Measurements from ENCODE around the gene IFIT1B.
"Not testable (repeated sequence)": the region's sequence is repeated elsewhere in the genome, so short reads cannot be mapped to it uniquely, and the experiment has no call there.

Gene IFIT1B

DNA sequence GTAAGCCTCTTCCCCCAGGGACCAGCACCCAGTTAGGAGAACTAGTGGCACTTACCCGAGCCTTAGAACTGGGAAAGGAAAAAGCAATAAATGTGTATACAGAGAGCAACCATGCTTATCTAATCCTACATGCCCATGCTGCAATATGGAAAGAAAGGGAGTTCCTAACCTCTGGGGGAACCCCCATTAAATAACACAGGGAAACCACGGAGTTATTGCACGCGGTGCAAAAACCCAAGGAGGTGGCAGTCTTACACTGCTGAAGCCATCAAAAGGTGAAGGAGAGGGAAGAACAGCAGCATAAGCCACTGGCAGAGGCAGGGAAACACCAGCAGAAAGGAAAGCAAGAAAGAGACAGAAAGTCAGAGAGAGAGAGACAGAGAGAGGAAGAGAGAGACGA lies 32.7 kb downstream of the IFIT1B start:
- not testable (repeated sequence) for H3K9me3 Mint-ChIP-seq (ENCODE audit: low read depth); H3K27me3 Mint-ChIP-seq; H3K27ac Mint-ChIP-seq; H3K4me3 Mint-ChIP-seq
- peaks cover 25% of the 10 kb centered on the region for H3K4me1 Mint-ChIP-seq (ENCODE audit: low read depth)
- H3K36me3 Mint-ChIP-seq: peaks cover 14% of the 10 kb centered on the region

DNA sequence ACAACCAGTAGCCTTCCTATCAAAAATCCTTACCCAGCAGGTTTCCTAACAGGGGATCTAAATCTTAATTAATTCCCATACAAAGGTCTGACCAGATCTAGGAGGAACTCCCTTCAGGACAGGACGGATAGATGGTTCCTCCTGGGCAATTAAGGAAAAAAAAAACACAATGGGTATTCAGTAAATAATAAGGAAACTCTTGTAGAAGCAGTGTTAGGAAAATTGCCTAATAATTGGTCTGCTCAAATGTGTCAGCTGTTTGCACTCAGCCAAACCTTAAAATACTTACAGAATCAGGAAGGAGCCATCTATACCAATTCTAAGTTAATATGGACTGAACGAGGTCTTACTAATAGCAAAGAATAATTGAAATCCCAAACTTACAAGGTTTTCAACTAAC lies 33.3 kb downstream of the IFIT1B start:
- Mint-ChIP-seq H3K4me1 (ENCODE audit: low read depth) (peaks cover 31% of the 10 kb centered on the region), H3K36me3 (peaks cover 10% of the 10 kb centered on the region)
- H3K27ac Mint-ChIP-seq; H3K27me3 Mint-ChIP-seq; H3K9me3 Mint-ChIP-seq (ENCODE audit: low read depth); H3K4me3 Mint-ChIP-seq: not testable (repeated sequence)

DNA sequence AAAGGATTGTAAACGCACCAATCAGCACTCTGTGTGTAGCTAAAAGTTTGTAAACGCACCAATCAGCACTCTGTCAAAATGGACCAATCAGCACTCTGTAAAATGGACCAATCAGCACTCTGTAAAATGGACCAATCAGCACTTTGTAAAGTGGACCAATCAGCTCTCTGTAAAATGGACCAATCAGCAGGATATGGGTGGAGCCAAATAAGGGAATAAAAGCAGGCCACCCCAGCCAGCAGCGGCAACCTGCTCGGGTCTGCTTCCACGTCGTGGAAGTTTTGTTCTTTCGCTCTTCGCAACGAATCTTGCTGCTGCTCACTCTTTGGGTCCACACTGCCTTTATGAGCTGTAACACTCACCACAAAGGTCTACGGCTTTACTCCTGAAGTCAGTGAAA lies 34.4 kb downstream of the IFIT1B start:
- H3K27me3 Mint-ChIP-seq; H3K36me3 Mint-ChIP-seq; H3K9me3 Mint-ChIP-seq (ENCODE audit: low read depth): not testable (repeated sequence)
- peaks cover 39% of the 10 kb centered on the region for H3K4me1 Mint-ChIP-seq (ENCODE audit: low read depth)
- peak overlapping the region; percentile 88 for H3K27ac Mint-ChIP-seq
- peak overlapping the region; percentile 78 for H3K4me3 Mint-ChIP-seq

DNA sequence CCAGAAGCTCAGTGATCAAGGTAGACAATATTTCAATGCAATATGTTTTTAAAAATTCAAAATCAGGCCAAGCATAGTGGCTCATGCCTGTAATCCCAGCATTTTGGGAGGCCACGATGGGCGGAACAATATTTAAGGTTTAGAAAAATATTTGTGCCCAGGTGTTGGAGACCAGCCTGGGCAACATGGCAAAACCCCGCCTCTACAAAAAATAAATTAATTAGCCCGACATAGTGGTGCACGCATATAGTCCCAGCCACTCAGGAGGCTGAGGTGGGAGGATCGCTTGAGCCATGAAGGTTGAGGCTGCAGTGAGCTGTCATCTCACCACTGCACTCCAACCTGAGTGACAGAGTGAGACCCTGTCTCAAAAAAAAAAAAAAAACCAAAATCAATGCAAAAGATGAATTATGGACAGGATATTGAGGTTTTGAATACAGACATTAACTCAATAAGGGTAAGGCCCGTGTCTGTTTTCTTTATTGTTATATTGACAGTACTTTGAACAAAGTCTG lies 35.6 kb downstream of the IFIT1B start:
- H3K27me3 Mint-ChIP-seq: no peaks in the 10 kb centered on the region
- H3K9me3 Mint-ChIP-seq (ENCODE audit: low read depth): no peaks in the 10 kb centered on the region
- peak overlapping the region; percentile 95 for H3K27ac Mint-ChIP-seq
- peak overlapping the region; percentile 92 for H3K4me3 Mint-ChIP-seq
- H3K36me3 Mint-ChIP-seq: peaks cover 8% of the 10 kb centered on the region
- H3K4me1 Mint-ChIP-seq (ENCODE audit: low read depth): peaks cover 50% of the 10 kb centered on the region

DNA sequence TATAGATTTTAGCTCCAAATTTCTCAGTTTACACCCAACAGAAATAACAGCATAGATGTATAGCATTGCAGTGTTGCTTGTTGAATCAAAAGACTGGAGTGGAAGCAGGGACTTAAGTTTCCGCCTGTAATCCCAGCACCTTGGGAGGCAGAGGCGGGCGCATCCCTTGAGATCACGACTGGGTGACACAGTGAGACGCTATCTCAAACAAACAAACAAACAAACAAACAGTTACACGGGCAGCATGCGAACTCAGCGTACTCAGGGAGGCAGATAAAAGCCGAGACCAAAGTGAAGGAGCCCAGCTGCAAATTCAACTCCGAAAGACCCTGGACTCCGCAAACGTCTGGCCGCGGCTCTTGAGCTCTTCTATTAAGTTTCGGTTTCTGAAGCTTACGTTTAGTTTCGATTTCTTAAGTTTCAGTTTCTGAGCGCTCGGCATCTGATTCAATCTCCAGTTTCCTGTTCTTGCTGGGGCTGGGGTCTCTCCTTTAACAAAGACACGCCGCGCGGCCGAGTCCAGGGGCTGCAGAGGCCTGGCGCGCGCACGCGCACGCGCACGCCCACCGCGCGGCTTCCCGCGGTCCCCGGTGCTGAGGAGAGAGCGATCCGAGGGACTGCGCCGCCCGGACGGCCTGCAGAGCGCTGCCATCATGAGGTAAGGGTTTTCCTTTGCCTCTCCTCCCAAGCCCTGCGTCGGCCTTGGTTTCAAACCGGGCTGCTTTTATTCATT lies 36.5 kb downstream of the IFIT1B start, which contains the start of gene IFIT5:
Gene IFIT5, plus strand, starts transcription at position 423 of the 733 bp plus-strand sequence. Its CDS starts 231 bp downstream, at position 654.
- peaks cover 8% of the 10 kb centered on the region for H3K36me3 Mint-ChIP-seq
- peak within 1 kb of the TSS; percentile 92 for H3K4me3 Mint-ChIP-seq
- H3K4me1 Mint-ChIP-seq (ENCODE audit: low read depth): peaks cover 56% of the 10 kb centered on the region
- H3K27me3 Mint-ChIP-seq: no peaks in the 10 kb centered on the region
- peak within 1 kb of the TSS; percentile 95 for H3K27ac Mint-ChIP-seq
- no peaks in the 10 kb centered on the region for H3K9me3 Mint-ChIP-seq (ENCODE audit: low read depth)

DNA sequence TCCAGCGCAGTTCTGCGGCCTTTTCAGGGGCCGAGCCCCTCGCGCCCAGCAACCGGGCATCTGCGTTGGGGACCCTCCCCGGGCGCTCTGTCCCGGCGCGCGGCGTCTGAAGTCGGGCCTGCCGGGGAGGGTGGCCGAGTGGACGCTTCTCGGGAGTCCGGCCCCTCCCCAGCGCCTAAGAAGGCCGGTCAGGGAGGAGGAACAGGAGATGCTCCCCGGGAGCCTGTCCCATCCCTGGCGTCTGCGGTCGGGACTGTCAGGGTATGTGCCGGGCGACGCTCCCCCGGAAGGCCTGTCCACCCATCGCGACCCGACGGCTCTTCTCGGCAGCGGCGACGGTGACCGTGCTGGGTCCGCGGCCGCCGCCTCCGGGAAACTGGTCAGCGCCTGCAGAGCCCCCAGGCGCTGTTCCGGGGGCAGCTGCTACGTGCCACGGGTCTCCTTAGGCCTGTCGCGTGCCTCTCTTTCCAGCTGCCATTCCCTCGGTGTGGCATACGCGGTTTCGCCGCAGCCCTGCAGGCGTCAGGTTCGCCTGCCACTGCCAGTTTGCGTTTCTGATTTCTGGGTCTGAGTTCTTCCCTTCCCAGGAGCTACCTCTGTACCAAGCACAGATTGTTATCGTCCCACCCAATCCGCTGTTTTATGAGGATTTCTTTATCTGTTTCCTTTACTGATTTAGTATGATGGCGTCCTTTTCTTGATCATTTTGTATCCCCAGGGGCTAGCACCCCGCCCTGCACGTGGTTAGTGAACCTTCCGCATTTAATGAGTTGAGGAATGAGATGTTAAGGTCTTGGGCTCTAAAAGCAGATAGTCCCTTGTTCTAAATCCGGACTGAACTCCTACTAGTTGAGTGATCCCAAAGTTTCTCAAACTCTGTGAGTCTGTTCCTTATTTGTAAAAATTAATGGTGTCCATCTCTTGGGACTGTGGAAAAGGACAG lies 37.3 kb downstream of the IFIT1B start:
- H3K4me1 Mint-ChIP-seq (ENCODE audit: low read depth): peaks cover 61% of the 10 kb centered on the region

DNA sequence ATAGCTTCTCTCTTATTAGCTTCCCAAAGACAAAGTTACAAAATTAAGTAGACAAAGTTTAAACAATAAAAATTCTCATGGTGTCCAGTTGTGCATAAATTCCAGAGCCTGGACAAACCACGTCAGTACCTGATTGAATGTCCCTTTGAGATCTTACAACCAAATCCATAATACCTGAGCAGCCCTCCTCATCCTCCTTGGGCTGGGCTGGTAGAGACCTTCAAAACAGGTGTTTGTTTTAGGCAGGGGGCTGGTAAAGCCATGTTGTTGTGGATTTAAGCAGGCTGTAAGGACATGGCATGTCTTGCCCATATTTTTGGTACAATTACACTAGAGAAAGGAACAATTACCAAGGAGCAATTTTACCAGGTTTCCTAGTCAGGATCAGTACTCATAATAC lies 38.6 kb downstream of the IFIT1B start:
- Mint-ChIP-seq H3K9me3 (ENCODE audit: low read depth) (no peaks in the 10 kb centered on the region), H3K27ac (peak overlapping the region; percentile 95), H3K4me1 (ENCODE audit: low read depth) (peaks cover 68% of the 10 kb centered on the region), H3K27me3 (no peaks in the 10 kb centered on the region), H3K4me3 (peak overlapping the region; percentile 92), H3K36me3 (peaks cover 8% of the 10 kb centered on the region)

More for the DNA sequence above, 37.3 kb downstream of the IFIT1B start:
- Mint-ChIP-seq H3K36me3 (peaks cover 8% of the 10 kb centered on the region), H3K27ac (peak overlapping the region; percentile 95), H3K4me3 (peak overlapping the region; percentile 92), H3K27me3 (no peaks in the 10 kb centered on the region), H3K9me3 (ENCODE audit: low read depth) (no peaks in the 10 kb centered on the region)

DNA sequence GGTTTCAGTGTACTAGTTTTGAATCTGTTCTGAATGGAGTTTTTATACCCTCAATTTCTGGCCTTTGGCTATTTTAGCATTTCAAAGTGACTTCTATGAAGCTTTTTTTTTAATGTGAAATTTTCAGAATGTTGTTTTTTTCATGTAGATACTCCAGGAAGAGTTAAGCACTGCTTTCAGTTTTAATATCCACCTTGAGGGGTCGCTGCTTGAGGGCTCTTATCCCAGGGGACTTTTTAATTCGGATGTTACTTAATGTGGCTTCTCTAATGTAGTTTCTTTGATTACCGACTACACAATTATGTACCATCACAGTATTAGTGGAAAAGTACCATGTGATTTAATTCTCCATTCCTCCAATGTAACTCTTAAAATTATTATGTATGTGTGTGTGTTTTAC lies 41.7 kb downstream of the IFIT1B start:
- Mint-ChIP-seq H3K4me1 (ENCODE audit: low read depth) (peaks cover 58% of the 10 kb centered on the region), H3K9me3 (ENCODE audit: low read depth) (no peaks in the 10 kb centered on the region), H3K36me3 (peaks cover 4% of the 10 kb centered on the region), H3K27me3 (no peaks in the 10 kb centered on the region), H3K4me3 (peak overlapping the region; percentile 63), H3K27ac (peak overlapping the region; percentile 54)

DNA sequence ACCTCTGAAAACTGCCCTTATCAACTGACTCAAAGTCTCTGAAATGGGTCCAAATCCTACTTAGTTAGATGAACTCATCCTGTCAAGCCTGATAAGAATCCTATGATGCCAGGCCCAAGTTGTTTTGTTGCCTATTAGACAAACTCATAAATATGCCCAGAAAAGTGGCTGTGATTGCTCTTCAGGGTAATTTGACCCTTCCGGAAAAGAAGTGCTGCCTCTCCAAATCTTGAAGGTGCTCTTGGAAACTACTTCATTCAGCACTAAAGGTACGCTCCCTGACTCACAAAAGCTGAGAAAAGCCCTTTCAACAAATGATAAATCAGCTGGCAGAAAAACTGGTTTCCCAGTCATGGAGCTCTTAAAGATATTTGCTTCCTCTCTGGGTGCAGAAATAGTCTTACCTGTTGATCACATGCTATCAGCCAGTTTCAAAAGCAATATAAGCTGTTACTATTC lies 43.2 kb downstream of the IFIT1B start:
- H3K4me3 Mint-ChIP-seq: no peak overlapping the region

DNA sequence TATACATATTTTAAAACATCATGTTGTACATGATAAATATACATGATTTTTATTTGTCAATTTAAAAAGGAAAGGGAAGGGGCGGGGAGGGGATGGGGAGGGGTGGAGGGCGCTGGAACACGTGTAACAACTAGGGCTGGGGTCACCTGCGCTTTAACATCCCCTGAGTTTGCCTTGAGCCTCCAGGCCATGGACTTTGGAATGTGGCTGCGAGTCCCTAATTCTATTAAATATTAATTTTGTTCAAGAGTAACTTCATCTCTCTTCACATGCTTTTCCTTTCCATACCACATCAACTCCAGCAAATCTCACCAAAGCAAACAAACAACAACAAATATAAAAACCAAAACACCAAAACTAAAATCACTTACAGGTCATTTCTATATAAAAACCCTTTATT lies 47.1 kb downstream of the IFIT1B start:
- Mint-ChIP-seq H3K36me3 (no peaks in the 10 kb centered on the region), H3K27me3 (peaks cover 3% of the 10 kb centered on the region), H3K4me1 (ENCODE audit: low read depth) (peaks cover 19% of the 10 kb centered on the region), H3K4me3 (no peak overlapping the region), H3K9me3 (ENCODE audit: low read depth) (no peaks in the 10 kb centered on the region), H3K27ac (no peak overlapping the region)

More for the DNA sequence above, 43.2 kb downstream of the IFIT1B start:
- Mint-ChIP-seq H3K9me3 (ENCODE audit: low read depth) (no peaks in the 10 kb centered on the region), H3K36me3 (peaks cover 4% of the 10 kb centered on the region), H3K27me3 (no peaks in the 10 kb centered on the region), H3K27ac (peak overlapping the region; percentile 18), H3K4me1 (ENCODE audit: low read depth) (peaks cover 49% of the 10 kb centered on the region)

DNA sequence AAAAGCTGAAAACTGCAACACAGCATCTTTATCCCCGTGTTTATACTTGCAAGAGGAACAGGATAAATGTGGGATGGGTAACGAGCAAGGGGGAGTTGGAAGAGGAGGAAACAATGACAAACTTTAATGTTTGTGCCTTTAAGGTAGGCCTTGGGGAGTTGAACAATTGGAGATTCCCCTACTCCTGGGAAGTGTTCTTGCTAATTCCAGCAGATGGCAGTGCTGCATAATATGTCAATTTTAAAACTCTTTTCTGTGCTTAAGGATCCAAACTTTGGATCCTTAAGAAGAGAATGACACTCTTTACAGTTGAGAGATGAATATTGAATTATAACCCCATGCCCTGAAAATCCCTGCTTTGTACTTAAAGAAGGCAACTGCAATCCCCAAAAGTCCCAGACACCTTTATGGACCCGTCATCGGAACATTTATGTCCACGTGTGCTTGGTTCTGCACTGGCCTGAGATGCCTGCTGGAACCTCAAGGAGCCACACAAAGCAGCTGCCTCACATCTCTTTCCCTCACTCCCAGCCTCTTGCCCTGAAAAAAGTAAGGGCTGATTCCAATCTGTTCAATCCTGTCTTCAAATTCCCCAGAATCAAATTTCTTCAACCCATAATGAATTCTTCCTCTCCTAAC lies 48.5 kb downstream of the IFIT1B start:
- H3K27ac Mint-ChIP-seq: no peak overlapping the region
- H3K9me3 Mint-ChIP-seq (ENCODE audit: low read depth): no peaks in the 10 kb centered on the region
- peaks cover 9% of the 10 kb centered on the region for H3K4me1 Mint-ChIP-seq (ENCODE audit: low read depth)
- H3K36me3 Mint-ChIP-seq: no peaks in the 10 kb centered on the region
- peaks cover 4% of the 10 kb centered on the region for H3K27me3 Mint-ChIP-seq
- H3K4me3 Mint-ChIP-seq: no peak overlapping the region

DNA sequence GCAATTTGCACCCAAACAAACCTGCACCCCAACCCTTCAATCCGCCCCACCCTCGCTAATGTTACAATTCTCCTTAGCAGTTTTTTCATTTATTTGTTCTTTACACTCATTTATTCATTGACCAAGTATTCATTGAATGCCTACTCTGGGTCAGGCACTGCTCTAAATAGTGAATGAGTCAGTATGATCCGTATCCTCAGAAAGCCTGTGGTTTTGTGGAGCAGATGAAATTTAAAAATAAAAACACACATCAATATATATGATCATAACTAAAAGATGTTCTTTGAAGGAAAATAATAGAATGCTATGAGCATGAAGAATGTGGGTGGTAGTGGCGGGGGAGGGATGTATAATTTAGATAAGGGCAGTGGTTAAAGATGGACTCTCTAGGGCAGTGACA lies 49.8 kb downstream of the IFIT1B start:
- Mint-ChIP-seq H3K36me3 (no peaks in the 10 kb centered on the region), H3K4me1 (ENCODE audit: low read depth) (peaks cover 2% of the 10 kb centered on the region), H3K27ac (no peak overlapping the region), H3K27me3 (peaks cover 7% of the 10 kb centered on the region), H3K9me3 (ENCODE audit: low read depth) (no peaks in the 10 kb centered on the region), H3K4me3 (no peak overlapping the region)

DNA sequence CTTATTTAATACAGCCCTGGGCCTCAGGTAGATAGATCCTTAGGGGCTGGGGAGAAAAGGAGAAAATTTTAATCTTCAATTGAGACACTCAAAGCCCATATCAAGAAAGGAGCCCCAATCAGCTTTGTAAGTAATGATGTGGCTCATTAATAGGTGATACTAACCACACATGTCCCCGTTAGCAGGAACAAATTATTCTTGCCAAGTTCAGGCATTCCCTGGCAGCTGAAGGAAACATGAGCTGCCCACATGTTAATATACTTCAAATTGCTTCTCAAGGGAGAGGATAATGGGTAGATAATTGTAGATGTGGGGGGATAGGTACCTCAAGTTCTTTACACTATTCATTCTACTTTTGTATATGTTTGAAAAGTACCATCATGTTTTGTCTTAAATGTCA lies 51.0 kb downstream of the IFIT1B start:
- Mint-ChIP-seq H3K4me3 (no peak overlapping the region), H3K36me3 (no peaks in the 10 kb centered on the region), H3K27ac (no peak overlapping the region), H3K27me3 (peaks cover 11% of the 10 kb centered on the region), H3K4me1 (ENCODE audit: low read depth) (no peaks in the 10 kb centered on the region), H3K9me3 (ENCODE audit: low read depth) (no peaks in the 10 kb centered on the region)

DNA sequence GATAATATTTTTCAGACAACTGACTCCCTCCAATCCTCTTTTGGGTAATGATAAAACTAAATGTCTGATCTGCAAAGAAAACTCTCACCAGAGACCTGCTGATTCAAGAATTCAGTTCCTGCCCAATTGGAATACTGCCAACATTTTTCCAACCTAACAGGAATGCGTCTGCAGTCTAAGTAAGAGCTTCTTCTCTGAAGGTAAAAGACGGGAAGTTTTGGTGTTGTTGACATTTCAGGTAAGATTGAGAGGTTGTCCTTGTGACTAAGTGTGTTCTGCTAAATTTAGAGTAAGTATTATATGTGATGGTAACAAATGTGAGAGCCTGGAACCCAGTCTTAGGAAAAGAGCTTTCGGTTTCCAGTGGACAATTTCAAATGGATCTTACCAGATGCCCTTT lies 54.1 kb downstream of the IFIT1B start:
- Mint-ChIP-seq H3K27me3 (peaks cover 23% of the 10 kb centered on the region), H3K4me1 (ENCODE audit: low read depth) (no peaks in the 10 kb centered on the region), H3K9me3 (ENCODE audit: low read depth) (no peaks in the 10 kb centered on the region)

More for the DNA sequence above, 54.1 kb downstream of the IFIT1B start:
- H3K36me3 Mint-ChIP-seq: no peaks in the 10 kb centered on the region
- no peak overlapping the region for H3K27ac Mint-ChIP-seq
- no peak overlapping the region for H3K4me3 Mint-ChIP-seq
